Urothelium cell line (cell line): Measurements from ENCODE around the gene SAMSN1.

Source experiments
- DNase-seq: peaks from one replicate; pipeline ENCODE4 v3.0.0; 2011; ENCODE audit warnings: low spot score, mixed read lengths
- FAIRE-seq: peaks from 2 replicates; lab custom pipeline; 2011; peaks lifted over from hg19 to GRCh38; lab: Jason Lieb, UNC

Gene SAMSN1

DNA sequence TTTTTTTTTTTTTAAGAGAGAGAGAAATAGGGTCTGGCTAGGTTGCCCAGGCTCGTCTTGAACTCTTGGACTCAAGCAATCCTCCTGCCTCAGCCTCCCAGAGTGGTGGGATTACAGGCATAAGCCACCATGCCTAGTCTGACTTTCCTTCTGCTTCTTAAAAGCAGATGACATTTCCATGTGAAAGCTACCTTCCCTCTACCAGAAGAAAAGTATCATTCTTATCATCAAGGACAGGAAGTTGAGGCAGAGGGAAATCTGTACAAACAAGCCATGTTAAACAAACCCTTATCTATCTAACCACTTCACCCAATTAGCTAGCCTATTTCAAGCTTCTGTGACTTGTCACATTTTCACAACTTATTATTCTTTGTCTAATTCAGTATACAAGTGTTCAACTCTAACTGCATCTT, 54.8 kb downstream of the SAMSN1 start:
- no peak for DNase-seq
- no peak for FAIRE-seq

DNA sequence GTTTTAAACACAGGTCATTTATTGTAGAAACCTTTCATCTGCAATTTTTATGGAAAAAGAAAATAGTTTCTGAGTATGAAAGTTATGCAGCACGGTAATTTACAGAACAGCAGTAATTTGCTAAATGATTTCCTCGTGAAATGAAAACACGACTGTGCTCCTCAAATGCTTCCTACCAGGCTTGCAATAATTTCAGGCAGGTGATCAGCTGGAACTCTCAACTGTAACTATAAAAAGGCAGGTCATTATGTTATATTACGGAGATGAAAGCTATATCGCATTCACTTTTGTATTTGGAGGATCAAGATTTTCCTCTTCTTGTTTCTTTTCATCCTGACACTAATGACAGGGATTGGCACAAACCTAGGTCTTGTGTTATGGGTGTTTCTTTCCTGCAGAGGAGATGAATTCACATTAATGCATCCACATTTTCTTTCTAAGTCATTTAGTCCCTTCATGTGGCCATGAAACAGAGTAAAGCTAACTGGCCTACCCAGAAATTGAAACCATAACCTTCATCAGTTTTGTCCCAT, 57.4 kb downstream of the SAMSN1 start:
- FAIRE-seq (peak; percentile 53), DNase-seq (no peak)

DNA sequence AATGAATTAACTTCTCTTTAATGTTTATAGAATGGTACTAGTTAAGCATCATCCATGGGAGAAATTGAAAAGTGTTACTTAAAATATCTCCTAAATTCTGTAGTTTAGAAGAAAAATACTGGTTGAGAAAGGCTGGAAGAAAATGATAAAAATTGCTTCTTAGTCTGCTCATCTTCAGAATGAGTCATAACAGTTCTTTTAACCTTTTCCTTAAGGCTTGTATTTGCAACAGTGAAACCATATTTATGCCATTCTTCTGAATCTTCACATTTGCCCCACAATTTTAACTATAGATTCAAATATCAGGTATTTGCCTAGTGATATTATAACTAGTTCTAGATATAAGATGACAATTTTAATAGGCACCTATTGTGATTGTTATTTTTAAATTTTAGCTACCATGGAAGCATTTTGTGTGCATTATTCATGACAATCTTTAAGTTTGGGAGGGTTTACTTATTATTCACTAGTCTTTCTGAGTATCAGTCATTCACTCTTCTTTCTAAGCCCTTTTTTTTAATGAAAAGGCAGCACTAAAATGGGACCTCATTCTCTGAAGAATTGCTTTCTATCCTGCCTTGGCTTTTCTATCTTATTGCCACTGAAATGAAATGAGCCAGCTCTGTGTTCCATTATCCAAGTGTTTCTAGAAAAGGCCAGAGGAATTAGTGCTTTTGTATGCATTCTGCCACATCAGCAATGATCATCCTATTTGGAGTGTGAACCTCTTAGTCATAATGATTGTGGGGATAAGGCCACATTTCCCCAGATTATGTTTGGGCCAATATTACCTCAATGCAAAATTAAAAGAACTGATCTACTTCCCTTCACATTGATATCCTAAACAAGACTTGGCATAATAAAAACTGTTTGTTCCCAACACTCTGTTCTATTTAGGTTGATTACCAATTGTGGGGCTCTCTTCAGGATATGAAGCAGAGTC, 58.4 kb downstream of the SAMSN1 start:
- DNase-seq (no peak), FAIRE-seq (no peak)

GRCh38 chr21:14486869-14487268, 59.2 kb downstream of the SAMSN1 start:
- DNase-seq = no peak
- FAIRE-seq = no peak

DNA sequence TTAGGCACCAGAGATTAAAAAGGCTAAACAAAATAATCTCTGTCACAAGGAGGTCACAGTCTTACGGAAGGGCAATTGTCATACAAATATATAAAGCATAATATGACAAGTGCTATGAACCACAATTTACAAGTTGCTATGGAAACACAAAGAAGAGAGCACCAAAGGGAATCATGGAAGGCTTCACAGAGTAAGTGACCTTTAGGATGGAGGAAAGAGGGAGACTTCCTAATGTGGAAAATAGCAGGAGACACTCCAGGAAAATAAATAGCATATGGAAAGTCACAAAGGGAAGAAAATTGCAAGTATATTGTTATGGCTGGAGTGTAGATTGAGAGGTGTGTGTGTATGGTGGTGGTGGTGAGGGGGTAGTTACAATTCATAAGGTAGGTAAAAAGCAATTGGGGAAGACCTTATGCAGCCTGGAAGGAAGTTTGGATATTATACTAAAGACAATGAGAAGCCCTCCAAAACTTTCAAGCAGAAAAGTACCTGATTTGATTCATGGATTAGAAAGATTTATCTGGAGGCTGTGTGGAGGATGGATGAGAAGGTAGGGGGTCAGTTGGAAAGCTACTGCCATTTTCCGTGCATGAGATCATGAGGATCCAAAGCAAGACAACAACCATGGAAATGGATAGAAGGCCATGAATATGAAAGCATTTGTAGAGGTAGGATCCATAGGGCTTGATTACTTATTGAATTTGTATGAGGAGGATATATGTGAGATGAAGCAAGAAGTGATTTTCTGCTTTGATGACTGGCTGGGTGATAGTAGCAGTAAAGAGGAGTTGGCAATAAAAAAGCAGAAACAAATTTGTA, 61.7 kb downstream of the SAMSN1 start:
- no peak for FAIRE-seq
- no peak for DNase-seq

GRCh38 chr21:14483296-14483695, 62.8 kb downstream of the SAMSN1 start:
- FAIRE-seq (no peak), DNase-seq (no peak)

DNA sequence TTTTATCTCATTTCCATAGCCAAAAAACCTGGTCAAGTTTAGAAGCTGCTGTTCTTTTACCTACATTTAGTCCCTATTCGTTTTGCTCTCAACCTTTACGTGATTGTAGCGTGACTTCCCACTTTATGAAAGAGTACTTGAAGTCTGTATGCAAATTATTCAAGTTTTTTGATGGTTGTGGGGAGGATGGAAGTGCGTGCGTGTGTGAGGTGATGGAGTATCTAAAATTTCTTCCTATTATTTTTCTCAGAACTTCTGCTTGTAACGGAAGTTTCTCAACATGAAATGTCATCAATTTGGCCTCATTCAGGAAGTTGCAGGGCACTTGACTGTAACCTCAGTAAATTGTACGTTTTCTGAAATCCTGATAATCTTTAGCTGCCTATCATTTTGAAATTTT, 64.0 kb downstream of the SAMSN1 start:
- no peak for DNase-seq
- FAIRE-seq = no peak

- DNase-seq = no peak
- no peak for FAIRE-seq
Observed at GRCh38 chr21:14480411-14481031, 65.6 kb downstream of the SAMSN1 start.

DNA sequence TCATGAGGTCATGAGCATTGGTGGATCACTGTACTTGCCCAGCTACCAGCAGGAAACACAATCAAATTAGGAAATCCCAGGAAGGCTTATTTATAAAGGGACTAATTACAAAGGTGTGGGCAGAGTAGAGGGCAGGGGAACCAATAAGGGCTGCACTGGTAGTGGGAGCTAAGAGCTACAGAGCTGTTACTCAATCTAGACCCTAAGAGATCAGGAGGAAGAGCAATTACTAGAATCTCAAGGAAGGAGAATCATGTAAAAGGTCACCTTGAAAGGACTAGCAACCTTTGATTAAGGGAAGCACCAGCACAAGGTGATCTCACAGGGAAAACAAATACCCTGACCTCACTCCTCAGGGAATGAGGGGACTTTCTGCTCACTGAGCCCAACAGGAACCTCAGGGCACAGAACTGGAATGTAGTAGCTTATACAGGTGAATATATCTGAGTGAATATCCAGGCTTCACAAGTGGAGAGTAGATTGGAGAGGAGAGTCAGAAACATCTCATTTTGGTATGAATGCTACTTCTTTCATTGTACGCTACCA, 66.8 kb downstream of the SAMSN1 start:
- FAIRE-seq = no peak
- no peak for DNase-seq

DNA sequence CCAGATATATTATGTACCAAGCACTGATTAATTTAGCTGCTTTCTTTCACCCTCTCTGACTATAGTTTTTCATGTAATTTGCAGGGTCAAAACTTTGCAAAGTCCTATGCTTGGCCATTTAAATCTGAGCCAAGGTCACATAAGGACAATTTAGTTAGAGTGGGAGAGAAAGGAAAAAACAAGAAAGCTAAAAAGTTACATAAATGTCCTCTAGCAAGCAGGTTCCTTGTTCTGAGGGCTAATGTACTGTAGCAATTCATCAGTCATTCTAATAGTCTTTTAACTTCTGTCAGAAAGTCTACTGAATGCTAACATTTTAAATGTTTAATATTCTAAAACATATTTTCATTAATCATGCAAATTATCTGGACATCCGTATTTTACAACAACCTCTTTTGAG, 68.3 kb downstream of the SAMSN1 start:
- no peak for FAIRE-seq
- DNase-seq = no peak

- DNase-seq = no peak
- FAIRE-seq = no peak
Observed at GRCh38 chr21:14477133-14477532, 69.0 kb downstream of the SAMSN1 start.

DNA sequence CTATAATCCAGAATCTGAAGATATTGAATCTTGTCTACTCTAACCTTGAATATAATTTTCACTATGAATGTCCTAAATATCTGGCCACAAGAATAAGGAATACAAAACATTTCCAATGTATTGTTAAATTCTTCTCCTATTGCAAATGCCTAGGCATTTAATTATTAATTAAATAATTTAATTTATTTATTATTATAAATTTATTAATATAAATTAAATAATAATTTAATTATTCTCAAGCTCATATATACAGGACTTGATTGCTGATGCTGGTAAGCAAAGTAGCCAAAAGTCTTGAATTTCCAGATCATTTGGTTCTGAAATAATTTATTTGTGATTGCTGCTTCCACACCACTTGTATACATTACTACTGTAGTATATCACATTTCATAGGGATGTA, 71.1 kb downstream of the SAMSN1 start:
- no peak for DNase-seq
- no peak for FAIRE-seq

DNA sequence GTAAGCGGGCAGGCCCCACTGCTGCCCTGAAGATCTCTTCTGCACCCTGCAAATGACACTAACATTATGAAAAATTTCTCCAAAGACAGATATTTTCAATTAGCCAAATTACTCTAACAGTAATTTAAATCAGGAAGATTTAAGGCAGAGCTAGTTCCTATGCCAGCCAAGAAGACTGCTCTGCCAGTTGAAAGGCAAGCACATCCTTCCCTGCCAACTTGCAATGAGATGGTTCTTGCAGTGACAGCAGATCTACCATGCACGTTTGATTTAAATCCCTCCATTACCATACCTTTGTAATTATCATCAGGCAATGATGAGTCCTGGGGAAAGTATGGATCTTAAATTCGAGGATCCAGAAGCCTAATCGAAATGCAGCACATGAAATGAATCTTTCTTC, 76.5 kb downstream of the SAMSN1 start:
- no peak for DNase-seq
- FAIRE-seq = no peak

DNA sequence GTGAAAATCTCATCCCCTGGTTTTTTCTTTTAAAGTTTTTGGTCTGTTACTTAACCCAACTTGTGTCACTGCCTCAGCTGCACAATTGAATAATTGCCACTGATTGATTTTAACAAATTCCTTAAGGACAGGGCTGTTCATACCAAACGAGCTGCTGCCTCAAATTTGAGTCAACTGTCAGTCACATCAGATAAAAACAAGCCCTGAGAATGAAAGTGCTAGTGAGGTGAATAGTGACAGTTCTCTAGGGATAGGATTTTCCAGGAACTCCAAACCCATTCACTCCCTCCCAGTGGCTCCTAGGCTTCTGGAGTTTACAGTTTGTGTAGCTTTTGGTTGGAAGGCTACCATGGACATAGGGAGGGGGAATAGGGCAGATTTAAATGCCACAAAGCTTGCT, 79.4 kb downstream of the SAMSN1 start:
- FAIRE-seq (no peak), DNase-seq (no peak)

DNA sequence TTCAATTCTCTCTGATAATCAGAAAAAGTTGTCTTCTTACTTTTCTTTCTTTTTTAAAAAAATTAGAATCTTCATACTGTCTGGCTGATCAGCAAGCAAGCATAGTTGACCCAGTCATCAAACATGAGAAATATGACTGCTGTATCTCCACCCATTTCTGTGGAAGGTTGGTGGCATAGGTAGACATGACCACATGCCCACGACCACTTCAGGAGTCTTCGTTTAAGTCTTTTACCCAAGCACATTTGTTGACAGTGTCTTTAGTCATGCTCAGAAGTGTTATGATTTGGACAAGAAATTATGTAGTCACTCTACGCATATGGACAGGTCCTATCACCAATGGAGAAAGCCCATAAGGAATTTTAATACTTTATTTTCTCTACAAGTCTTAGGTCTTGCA, 88.4 kb downstream of the SAMSN1 start:
- FAIRE-seq = no peak
- no peak for DNase-seq

DNA sequence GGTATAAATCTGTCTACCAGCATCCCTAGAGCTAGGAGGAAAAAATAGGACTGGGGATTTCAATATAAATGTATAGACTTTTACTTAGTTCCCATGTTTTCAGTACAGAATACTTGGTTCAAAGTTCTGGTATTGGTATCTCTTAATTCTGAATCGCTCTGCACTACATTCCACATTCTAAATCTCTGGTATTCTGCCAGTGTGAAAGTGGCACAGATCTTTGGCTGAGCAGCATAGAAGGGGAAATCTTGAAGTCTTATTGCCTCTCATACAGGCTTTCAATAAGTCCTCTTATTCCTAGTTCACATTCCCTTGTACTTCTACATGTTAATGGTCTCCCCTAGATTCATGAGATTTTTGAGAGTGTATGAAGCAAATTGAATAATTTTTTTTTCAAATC, 89.2 kb downstream of the SAMSN1 start:
- FAIRE-seq (no peak), DNase-seq (no peak)

DNA sequence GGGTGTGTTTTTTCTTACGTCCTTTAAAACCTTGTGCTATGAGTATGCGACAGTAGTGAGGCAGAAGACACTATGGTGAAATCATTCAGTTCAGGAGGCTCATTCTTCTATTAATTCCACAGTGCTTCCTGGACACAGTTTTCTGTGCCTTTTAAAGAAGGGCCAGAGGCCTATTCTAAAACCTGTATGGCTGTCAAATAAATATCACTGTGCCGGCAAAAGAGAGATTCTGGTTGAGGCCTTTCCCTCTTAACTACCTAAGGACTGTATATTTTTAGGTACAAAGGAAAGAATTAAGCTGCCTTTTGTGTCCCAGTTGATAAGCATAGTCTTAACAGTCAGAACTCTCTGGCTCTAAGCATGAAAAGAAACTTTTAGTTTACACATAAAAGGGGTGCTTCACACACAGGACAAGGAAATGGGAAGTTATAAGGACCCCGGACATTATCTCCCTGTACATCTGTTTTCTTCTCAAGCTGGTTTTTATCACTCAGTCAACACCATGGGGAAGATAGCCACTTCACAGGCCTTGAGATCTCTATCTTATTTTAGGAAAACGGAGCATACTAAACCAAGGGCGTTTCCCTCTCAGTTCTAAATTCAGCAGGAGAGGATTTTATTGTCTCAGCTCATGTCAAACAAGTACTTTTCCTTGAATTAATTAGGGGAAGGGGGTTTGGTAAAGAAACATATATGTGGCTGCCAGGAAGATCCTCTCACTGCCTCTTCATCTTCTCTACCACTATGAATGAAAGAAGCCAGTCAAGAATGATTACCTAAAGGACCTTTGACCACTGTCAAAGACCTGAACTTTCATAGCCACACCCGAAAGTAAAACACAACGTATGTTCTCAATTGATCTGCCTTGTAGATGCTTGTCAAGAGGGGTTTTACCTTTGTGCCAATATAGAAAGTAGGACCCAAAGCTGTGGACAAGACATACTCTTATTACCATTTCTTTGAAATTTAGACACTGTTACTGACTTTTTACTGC, 91.8 kb downstream of the SAMSN1 start:
- no peak for FAIRE-seq
- DNase-seq = no peak

DNA sequence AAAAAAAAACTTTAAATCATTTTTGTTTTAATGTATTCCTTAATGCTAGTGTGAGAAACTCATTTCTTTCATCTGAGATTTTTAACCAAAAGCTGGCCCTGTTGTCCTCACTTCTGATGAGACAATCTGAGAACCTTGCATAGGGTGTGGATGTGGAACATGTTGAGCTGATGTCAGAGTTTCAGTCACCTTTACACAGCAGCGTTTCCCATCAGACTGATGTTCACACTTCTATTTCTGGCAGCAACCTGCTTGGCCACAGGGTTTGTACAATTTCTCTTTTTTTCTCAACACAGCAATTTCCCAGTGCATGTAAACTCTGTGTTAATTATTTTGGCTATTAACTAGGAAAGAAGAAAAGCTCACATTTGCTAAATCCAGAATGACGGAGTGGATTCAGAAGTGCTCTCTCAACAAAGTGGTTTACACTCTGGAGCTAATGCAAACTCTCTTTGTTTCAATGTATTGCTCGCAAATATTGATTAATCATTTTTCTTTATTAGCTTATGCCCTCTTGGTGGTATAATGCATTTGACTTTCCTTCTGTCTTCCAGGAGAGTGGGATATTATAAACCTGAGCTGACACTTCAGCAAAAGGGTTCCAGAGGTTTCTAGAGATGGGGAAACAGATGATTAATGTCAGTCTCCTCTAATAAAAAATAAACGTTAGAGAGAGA, 92.6 kb downstream of the SAMSN1 start:
- DNase-seq (no peak), FAIRE-seq (no peak)

- FAIRE-seq = no peak
- no peak for DNase-seq
Observed at GRCh38 chr21:14452727-14453241, 93.3 kb downstream of the SAMSN1 start.
